ENCODE data around the gene WDR33.

- TF ChIP-seq CTCF (conservative IDR thresholded peaks at IDR 0.05; ENCODE audit: low read depth, low read length) (no peak), EZH2 (IDR thresholded peaks at IDR 0.05; ENCODE audit: borderline replicate concordance, low read depth, low read length, poor library complexity, severe bottlenecking) (no peak)
Measured at GRCh38 chr2:127733816-127734537, 77.0 kb downstream of the WDR33 start.
